Stimulated activated CD4-positive, alpha-beta T cell treated with anti-CD3 and anti-CD28 coated beads, Interleukin-15, amount 100 ng/mL, for 1 hour (primary cell): ENCODE data around the gene KCNK1.
"Not testable (repeated sequence)": the region's sequence is repeated elsewhere in the genome, so short reads cannot be mapped to it uniquely, and the experiment has no call there.

Source experiments
- DNase-seq, 2 donors: peaks; one replicate each; pipeline ENCODE4 v3.0.0-alpha.2; 2020; ENCODE audit warnings: low read depth in 1 of 2, low spot score in 1 of 2

Gene KCNK1

GRCh38 chr1:233664804-233665574 is 51.1 kb downstream of the KCNK1 start:
- no peak for DNase-seq

- DNase-seq, result no peak
Measured at GRCh38 chr1:233665575-233666270, 51.8 kb downstream of the KCNK1 start.

GRCh38 chr1:233667741-233668140 is 53.8 kb downstream of the KCNK1 start:
- DNase-seq, result no peak

GRCh38 chr1:233668146-233668724 is 54.3 kb downstream of the KCNK1 start:
- DNase-seq, result no peak

- DNase-seq, result no peak
Measured at GRCh38 chr1:233668725-233669294, 54.9 kb downstream of the KCNK1 start.

GRCh38 chr1:233670363-233670762 is 56.5 kb downstream of the KCNK1 start:
- not testable (repeated sequence) for DNase-seq

- DNase-seq, result no peak
Measured at GRCh38 chr1:233671286-233671685, 57.4 kb downstream of the KCNK1 start.

GRCh38 chr1:233672732-233673131 is 58.8 kb downstream of the KCNK1 start:
- no peak for DNase-seq

GRCh38 chr1:233673261-233673946 is 59.5 kb downstream of the KCNK1 start:
- no peak for DNase-seq

- DNase-seq, result no peak
Measured at GRCh38 chr1:233673947-233674431, 60.1 kb downstream of the KCNK1 start.

- no peak for DNase-seq
Measured at GRCh38 chr1:233675446-233675845, 61.5 kb downstream of the KCNK1 start.

GRCh38 chr1:233675893-233676292 is 62.0 kb downstream of the KCNK1 start:
- DNase-seq, result no peak

GRCh38 chr1:233677690-233678354 is 63.9 kb downstream of the KCNK1 start:
- DNase-seq, result no peak

GRCh38 chr1:233679030-233679429 is 65.1 kb downstream of the KCNK1 start:
- no peak for DNase-seq

- DNase-seq, result no peak
Measured at GRCh38 chr1:233679591-233680373, 65.9 kb downstream of the KCNK1 start.

- DNase-seq, result no peak
Measured at GRCh38 chr1:233681285-233681684, 67.4 kb downstream of the KCNK1 start.

GRCh38 chr1:233686653-233687052 is 72.7 kb downstream of the KCNK1 start:
- DNase-seq, result not testable (repeated sequence)

GRCh38 chr1:233689017-233689747 is 75.3 kb downstream of the KCNK1 start:
- no peak for DNase-seq

- no peak for DNase-seq
Measured at GRCh38 chr1:233689748-233690254, 75.9 kb downstream of the KCNK1 start.
